NB4 (cell line): ENCODE data around the gene DPYSL5.

Experiments
- MYC ChIP-seq: IDR thresholded peaks from 2 replicates; pipeline ENCODE4 v1.6.1; 2011; ENCODE audit warnings: low read depth, low read length
- POLR2A ChIP-seq: IDR thresholded peaks from 2 replicates; pipeline ENCODE4 v1.6.1; 2011; ENCODE audit warnings: mild to moderate bottlenecking; ENCODE audit not compliant: insufficient read length; ENCODE audit errors: extremely low read depth
- TF ChIP-seq, protein P1 (sequence below): IDR thresholded peaks from one replicate; pipeline ENCODE4 v1.5.1; 2012; ENCODE audit warnings: low read depth, low read length
- TF ChIP-seq, protein P2 (sequence below): IDR thresholded peaks from 2 replicates; pipeline ENCODE4 v1.6.1; 2011; ENCODE audit warnings: low read depth, low read length

DNA sequence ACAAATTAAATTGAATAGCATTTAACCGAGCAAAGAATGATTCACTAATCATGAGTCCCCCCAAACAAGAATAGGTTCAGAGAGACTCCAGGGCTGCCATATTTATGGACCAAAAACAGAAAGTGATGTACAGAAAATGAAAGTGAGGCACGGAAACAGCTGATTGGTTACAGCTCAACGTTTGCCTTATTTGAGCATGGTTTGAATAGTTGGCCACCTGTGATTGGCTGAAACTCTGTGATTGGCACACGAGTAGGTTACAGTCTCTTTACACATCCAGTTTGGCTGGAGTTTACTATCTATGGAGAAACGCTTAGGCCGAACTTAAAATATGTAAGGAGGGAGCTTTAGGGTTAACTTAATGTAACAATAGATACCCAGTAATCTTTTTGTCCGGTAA is 27.0 kb upstream of the DPYSL5 start:
- TF ChIP-seq POLR2A (no peak), MYC (no peak)
- TF ChIP-seq, protein P1, sequence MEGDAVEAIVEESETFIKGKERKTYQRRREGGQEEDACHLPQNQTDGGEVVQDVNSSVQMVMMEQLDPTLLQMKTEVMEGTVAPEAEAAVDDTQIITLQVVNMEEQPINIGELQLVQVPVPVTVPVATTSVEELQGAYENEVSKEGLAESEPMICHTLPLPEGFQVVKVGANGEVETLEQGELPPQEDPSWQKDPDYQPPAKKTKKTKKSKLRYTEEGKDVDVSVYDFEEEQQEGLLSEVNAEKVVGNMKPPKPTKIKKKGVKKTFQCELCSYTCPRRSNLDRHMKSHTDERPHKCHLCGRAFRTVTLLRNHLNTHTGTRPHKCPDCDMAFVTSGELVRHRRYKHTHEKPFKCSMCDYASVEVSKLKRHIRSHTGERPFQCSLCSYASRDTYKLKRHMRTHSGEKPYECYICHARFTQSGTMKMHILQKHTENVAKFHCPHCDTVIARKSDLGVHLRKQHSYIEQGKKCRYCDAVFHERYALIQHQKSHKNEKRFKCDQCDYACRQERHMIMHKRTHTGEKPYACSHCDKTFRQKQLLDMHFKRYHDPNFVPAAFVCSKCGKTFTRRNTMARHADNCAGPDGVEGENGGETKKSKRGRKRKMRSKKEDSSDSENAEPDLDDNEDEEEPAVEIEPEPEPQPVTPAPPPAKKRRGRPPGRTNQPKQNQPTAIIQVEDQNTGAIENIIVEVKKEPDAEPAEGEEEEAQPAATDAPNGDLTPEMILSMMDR: no peak
- TF ChIP-seq, protein P2, sequence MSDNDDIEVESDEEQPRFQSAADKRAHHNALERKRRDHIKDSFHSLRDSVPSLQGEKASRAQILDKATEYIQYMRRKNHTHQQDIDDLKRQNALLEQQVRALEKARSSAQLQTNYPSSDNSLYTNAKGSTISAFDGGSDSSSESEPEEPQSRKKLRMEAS: no peak
